ENCODE data around the gene NMT1. TPM values are rescaled to one million over a fixed set of nuclear protein-coding genes. Genes with fewer than 3 reads are reported as not detected.
A peak's percentile ranks its signal among the peaks of the same experiment; 100 is the strongest.

Gene NMT1
- polyA plus RNA-seq, 2 donors: 30.1 to 32.9 TPM

GRCh38 chr17:45137561-45138305 lies 76.6 kb downstream of the NMT1 start:
- WGBS, 2 donors: 66 to 67% methylated on average over 11 of the region's 11 CpGs
- H3K27me3 ChIP-seq (ENCODE audit: control insufficient read depth in 1 of 2, insufficient read depth in 2 of 2, low read length in 2 of 2): no peaks in the 10 kb centered on the region
- peaks cover 5 to 15% of the 10 kb centered on the region in 2 donors for H3K4me1 ChIP-seq (ENCODE audit: control insufficient read depth in 2 of 2, insufficient read depth in 2 of 2, low read length in 1 of 2)
- no peaks in the 10 kb centered on the region for H3K9me3 ChIP-seq (ENCODE audit: control insufficient read depth in 2 of 2, insufficient read depth in 1 of 2, low read depth in 1 of 2, low read length in 1 of 2)
- no peak overlapping the region for H3K4me3 ChIP-seq (ENCODE audit: low read depth in 1 of 2, low read length in 2 of 2)
- H3K27ac ChIP-seq (ENCODE audit: low read depth in 2 of 2, low read length in 1 of 2): no peak overlapping the region
- H3K36me3 ChIP-seq (ENCODE audit: control insufficient read depth in 2 of 2, insufficient read depth in 2 of 2, low read length in 1 of 2): no peaks in the 10 kb centered on the region

GRCh38 chr17:45138911-45139532 lies 77.9 kb downstream of the NMT1 start:
- Histone ChIP-seq H3K27ac (ENCODE audit: low read depth in 2 of 2, low read length in 1 of 2) (no peak overlapping the region), H3K4me1 (ENCODE audit: control insufficient read depth in 2 of 2, insufficient read depth in 2 of 2, low read length in 1 of 2) (peaks cover 5 to 11% of the 10 kb centered on the region in 2 donors), H3K4me3 (ENCODE audit: low read depth in 1 of 2, low read length in 2 of 2) (no peak overlapping the region), H3K9me3 (ENCODE audit: control insufficient read depth in 2 of 2, insufficient read depth in 1 of 2, low read depth in 1 of 2, low read length in 1 of 2) (no peaks in the 10 kb centered on the region), H3K36me3 (ENCODE audit: control insufficient read depth in 2 of 2, insufficient read depth in 2 of 2, low read length in 1 of 2) (no peaks in the 10 kb centered on the region), H3K27me3 (ENCODE audit: control insufficient read depth in 1 of 2, insufficient read depth in 2 of 2, low read length in 2 of 2) (no peaks in the 10 kb centered on the region)
- 80 to 84% methylated on average over 14 of the region's 14 CpGs for WGBS, 2 donors

- no peak overlapping the region for H3K4me3 ChIP-seq (ENCODE audit: low read depth in 1 of 2, low read length in 2 of 2)
- WGBS, 2 donors: 79 to 84% methylated on average over 4 of the region's 4 CpGs
- no peak overlapping the region for H3K27ac ChIP-seq (ENCODE audit: low read depth in 2 of 2, low read length in 1 of 2)
- no peaks in the 10 kb centered on the region for H3K27me3 ChIP-seq (ENCODE audit: control insufficient read depth in 1 of 2, insufficient read depth in 2 of 2, low read length in 2 of 2)
- H3K36me3 ChIP-seq (ENCODE audit: control insufficient read depth in 2 of 2, insufficient read depth in 2 of 2, low read length in 1 of 2): no peaks in the 10 kb centered on the region
- H3K9me3 ChIP-seq (ENCODE audit: control insufficient read depth in 2 of 2, insufficient read depth in 1 of 2, low read depth in 1 of 2, low read length in 1 of 2): no peaks in the 10 kb centered on the region
- H3K4me1 ChIP-seq (ENCODE audit: control insufficient read depth in 2 of 2, insufficient read depth in 2 of 2, low read length in 1 of 2): peaks cover 5 to 11% of the 10 kb centered on the region in 2 donors
These were observed 78.4 kb downstream of the NMT1 start for GRCh38 chr17:45139533-45139920.

GRCh38 chr17:45143094-45143670 lies 82.1 kb downstream of the NMT1 start:
- Histone ChIP-seq H3K4me3 (ENCODE audit: low read depth in 1 of 2, low read length in 2 of 2) (no peak overlapping the region), H3K27me3 (ENCODE audit: control insufficient read depth in 1 of 2, insufficient read depth in 2 of 2, low read length in 2 of 2) (no peaks in the 10 kb centered on the region), H3K4me1 (ENCODE audit: control insufficient read depth in 2 of 2, insufficient read depth in 2 of 2, low read length in 1 of 2) (peaks cover 2 to 5% of the 10 kb centered on the region in 2 donors), H3K27ac (ENCODE audit: low read depth in 2 of 2, low read length in 1 of 2) (peak overlapping the region; percentile 88 to 91), H3K9me3 (ENCODE audit: control insufficient read depth in 2 of 2, insufficient read depth in 1 of 2, low read depth in 1 of 2, low read length in 1 of 2) (no peaks in the 10 kb centered on the region), H3K36me3 (ENCODE audit: control insufficient read depth in 2 of 2, insufficient read depth in 2 of 2, low read length in 1 of 2) (no peaks in the 10 kb centered on the region)
- WGBS, 2 donors: 65 to 70% methylated on average over 13 of the region's 13 CpGs

GRCh38 chr17:45143767-45144198 lies 82.7 kb downstream of the NMT1 start:
- Histone ChIP-seq H3K36me3 (ENCODE audit: control insufficient read depth in 2 of 2, insufficient read depth in 2 of 2, low read length in 1 of 2) (no peaks in the 10 kb centered on the region), H3K4me1 (ENCODE audit: control insufficient read depth in 2 of 2, insufficient read depth in 2 of 2, low read length in 1 of 2) (peaks cover 2 to 5% of the 10 kb centered on the region in 2 donors), H3K9me3 (ENCODE audit: control insufficient read depth in 2 of 2, insufficient read depth in 1 of 2, low read depth in 1 of 2, low read length in 1 of 2) (no peaks in the 10 kb centered on the region), H3K4me3 (ENCODE audit: low read depth in 1 of 2, low read length in 2 of 2) (peak overlapping the region; percentile 51 to 52), H3K27ac (ENCODE audit: low read depth in 2 of 2, low read length in 1 of 2) (peak overlapping the region; percentile 88 to 91), H3K27me3 (ENCODE audit: control insufficient read depth in 1 of 2, insufficient read depth in 2 of 2, low read length in 2 of 2) (no peaks in the 10 kb centered on the region)
- 10 to 16% methylated on average over 19 to 21 of the region's 21 CpGs for WGBS, 2 donors

- H3K4me3 ChIP-seq (ENCODE audit: low read depth in 1 of 2, low read length in 2 of 2): peak overlapping the region; percentile 51 to 52
- no peaks in the 10 kb centered on the region for H3K36me3 ChIP-seq (ENCODE audit: control insufficient read depth in 2 of 2, insufficient read depth in 2 of 2, low read length in 1 of 2)
- WGBS, 2 donors: 13 to 14% methylated on average over 56 to 71 of the region's 71 CpGs
- peaks cover 2 to 5% of the 10 kb centered on the region in 2 donors for H3K4me1 ChIP-seq (ENCODE audit: control insufficient read depth in 2 of 2, insufficient read depth in 2 of 2, low read length in 1 of 2)
- H3K27me3 ChIP-seq (ENCODE audit: control insufficient read depth in 1 of 2, insufficient read depth in 2 of 2, low read length in 2 of 2): no peaks in the 10 kb centered on the region
- no peaks in the 10 kb centered on the region for H3K9me3 ChIP-seq (ENCODE audit: control insufficient read depth in 2 of 2, insufficient read depth in 1 of 2, low read depth in 1 of 2, low read length in 1 of 2)
- H3K27ac ChIP-seq (ENCODE audit: low read depth in 2 of 2, low read length in 1 of 2): peak overlapping the region; percentile 88 to 91
These were observed 83.3 kb downstream of the NMT1 start for GRCh38 chr17:45144199-45145034.

- Histone ChIP-seq H3K36me3 (ENCODE audit: control insufficient read depth in 2 of 2, insufficient read depth in 2 of 2, low read length in 1 of 2) (no peaks in the 10 kb centered on the region), H3K4me3 (ENCODE audit: low read depth in 1 of 2, low read length in 2 of 2) (peak overlapping the region; percentile 51 to 52), H3K27ac (ENCODE audit: low read depth in 2 of 2, low read length in 1 of 2) (peak overlapping the region; percentile 88 to 91), H3K9me3 (ENCODE audit: control insufficient read depth in 2 of 2, insufficient read depth in 1 of 2, low read depth in 1 of 2, low read length in 1 of 2) (no peaks in the 10 kb centered on the region), H3K4me1 (ENCODE audit: control insufficient read depth in 2 of 2, insufficient read depth in 2 of 2, low read length in 1 of 2) (peaks cover 2 to 5% of the 10 kb centered on the region in 2 donors), H3K27me3 (ENCODE audit: control insufficient read depth in 1 of 2, insufficient read depth in 2 of 2, low read length in 2 of 2) (no peaks in the 10 kb centered on the region)
- 51 to 63% methylated on average over 8 of the region's 8 CpGs for WGBS, 2 donors
These were observed 83.9 kb downstream of the NMT1 start for GRCh38 chr17:45145035-45145389.

- Histone ChIP-seq H3K27ac (ENCODE audit: low read depth in 2 of 2, low read length in 1 of 2) (peak overlapping the region; percentile 97 to 98), H3K4me1 (ENCODE audit: control insufficient read depth in 2 of 2, insufficient read depth in 2 of 2, low read length in 1 of 2) (peaks cover 2 to 5% of the 10 kb centered on the region in 2 donors), H3K4me3 (ENCODE audit: low read depth in 1 of 2, low read length in 2 of 2) (no peak overlapping the region), H3K36me3 (ENCODE audit: control insufficient read depth in 2 of 2, insufficient read depth in 2 of 2, low read length in 1 of 2) (no peaks in the 10 kb centered on the region), H3K9me3 (ENCODE audit: control insufficient read depth in 2 of 2, insufficient read depth in 1 of 2, low read depth in 1 of 2, low read length in 1 of 2) (no peaks in the 10 kb centered on the region), H3K27me3 (ENCODE audit: control insufficient read depth in 1 of 2, insufficient read depth in 2 of 2, low read length in 2 of 2) (no peaks in the 10 kb centered on the region)
- 84 to 86% methylated on average over 10 of the region's 10 CpGs for WGBS, 2 donors
These were observed 85.0 kb downstream of the NMT1 start for GRCh38 chr17:45146166-45146565.

- no peaks in the 10 kb centered on the region for H3K27me3 ChIP-seq (ENCODE audit: control insufficient read depth in 1 of 2, insufficient read depth in 2 of 2, low read length in 2 of 2)
- no peak overlapping the region for H3K4me3 ChIP-seq (ENCODE audit: low read depth in 1 of 2, low read length in 2 of 2)
- 68 to 75% methylated on average over 4 of the region's 4 CpGs for WGBS, 2 donors
- no peaks in the 10 kb centered on the region for H3K36me3 ChIP-seq (ENCODE audit: control insufficient read depth in 2 of 2, insufficient read depth in 2 of 2, low read length in 1 of 2)
- peak overlapping the region; percentile 97 to 98 for H3K27ac ChIP-seq (ENCODE audit: low read depth in 2 of 2, low read length in 1 of 2)
- H3K4me1 ChIP-seq (ENCODE audit: control insufficient read depth in 2 of 2, insufficient read depth in 2 of 2, low read length in 1 of 2): peaks cover 2 to 5% of the 10 kb centered on the region in 2 donors
- no peaks in the 10 kb centered on the region for H3K9me3 ChIP-seq (ENCODE audit: control insufficient read depth in 2 of 2, insufficient read depth in 1 of 2, low read depth in 1 of 2, low read length in 1 of 2)
These were observed 85.4 kb downstream of the NMT1 start for GRCh38 chr17:45146592-45146889.

Measured in esophagus (tissue), 2 donors.